ENCODE data around the gene CD36. TPM values are rescaled to one million over a fixed set of nuclear protein-coding genes. Genes with fewer than 3 reads are reported as not detected.

CD36 gene
- total RNA-seq, 1 experiment from 2014 or later = 0.32 TPM

GRCh38 chr7:80719261-80719660 is 80.8 kb downstream of the CD36 start:
- Histone ChIP-seq H3K79me2 (ENCODE audit: insufficient read depth, low read length) (no peaks in the 10 kb centered on the region), H3K4me2 (ENCODE audit: low read length) (no peak overlapping the region), H2AFZ (ENCODE audit: low read depth, low read length, poor library complexity, severe bottlenecking) (no peak overlapping the region), H3K9me3 (ENCODE audit: control insufficient read depth in 1 of 2, insufficient read depth in 1 of 2, low read depth in 1 of 2, low read length in 2 of 2) (no peaks in the 10 kb centered on the region), H3K27me3 (ENCODE audit: insufficient read depth, low read length) (no peaks in the 10 kb centered on the region), H3K9ac (ENCODE audit: low read length) (no peak overlapping the region), H3K9me2 (ENCODE audit: insufficient read depth) (no peaks in the 10 kb centered on the region), H3K27ac (ENCODE audit: low read depth, low read length) (no peak overlapping the region), H4K20me1 (ENCODE audit: insufficient read depth) (no peaks in the 10 kb centered on the region), H3K4me3 (replicated peaks in 1 of 2; ENCODE audit: low read depth in 1 of 2, low read length in 2 of 2) (no peak overlapping the region), H3K36me3 (ENCODE audit: control insufficient read depth in 1 of 2, insufficient read depth in 2 of 2, low read length in 2 of 2) (no peaks in the 10 kb centered on the region), H3K4me1 (ENCODE audit: control insufficient read depth in 1 of 2, insufficient read depth in 2 of 2, low read length in 2 of 2) (peaks cover 27 to 35% of the 10 kb centered on the region in 2 experiments)
- CTCF ChIA-PET = no interaction called here
- POLR2A ChIA-PET = no interaction called here
- no TSS peak for BruUV-seq (replicated peaks)
- TF ChIP-seq YY1 (IDR thresholded peaks at IDR 0.05; ENCODE audit: extremely low read depth, insufficient replicate concordance, low read depth, low read length) (no peak), CEBPB (IDR thresholded peaks at IDR 0.05; ENCODE audit: low read depth) (no peak), JUND (IDR thresholded peaks at IDR 0.05) (no peak), CTCF (IDR thresholded peaks at IDR 0.05 in 2 of 3, conservative IDR thresholded peaks at IDR 0.05 in 1 of 3; ENCODE audit: borderline replicate concordance in 1 of 3, insufficient read depth in 1 of 3, low read depth in 2 of 3, low read length in 2 of 3) (no peak), ZNF274 (IDR thresholded peaks at IDR 0.05; ENCODE audit: low read depth, low read length) (no peak), POLR2AphosphoS5 (IDR thresholded peaks at IDR 0.05; ENCODE audit: low read depth, low read length) (no peak), EGR1 (IDR thresholded peaks at IDR 0.05; ENCODE audit: low read depth) (no peak)
- no peak for DNase-seq (ENCODE audit: low read depth, low spot score)
- RAD21 ChIA-PET (ENCODE audit: low non-redundant PET in 1 of 2, low total read pairs in 2 of 2, uncharacterized antibody in 2 of 2, unreplicated experiment in 2 of 2) = no interaction called here
- ATAC-seq = no peak
- intact Hi-C loops (cut with micrococcal nuclease) = no loop called here

GRCh38 chr7:80720146-80720545 is 81.7 kb downstream of the CD36 start:
- POLR2A ChIA-PET = no interaction called here

More at GRCh38 chr7:80720146-80720545, 81.7 kb downstream of the CD36 start:
- DNase-seq (ENCODE audit: low read depth, low spot score) = no peak
- H4K20me1 ChIP-seq (ENCODE audit: insufficient read depth) = no peaks in the 10 kb centered on the region
- intact Hi-C loops (cut with micrococcal nuclease) = loop anchor here (10.0 kb wide), 2 partner anchors 185 to 355 kb away; no protein-coding TSS in a partner anchor
- no peak overlapping the region for H3K4me3 ChIP-seq (replicated peaks in 1 of 2; ENCODE audit: low read depth in 1 of 2, low read length in 2 of 2)
- BruUV-seq (replicated peaks) = no TSS peak
- H3K79me2 ChIP-seq (ENCODE audit: insufficient read depth, low read length) = no peaks in the 10 kb centered on the region
- H2AFZ ChIP-seq (ENCODE audit: low read depth, low read length, poor library complexity, severe bottlenecking) = peak overlapping the region; percentile 19
- ATAC-seq = no peak
- H3K36me3 ChIP-seq (ENCODE audit: control insufficient read depth in 1 of 2, insufficient read depth in 2 of 2, low read length in 2 of 2) = no peaks in the 10 kb centered on the region
- CTCF ChIA-PET = no interaction called here
- no peak overlapping the region for H3K27ac ChIP-seq (ENCODE audit: low read depth, low read length)
- no peaks in the 10 kb centered on the region for H3K9me3 ChIP-seq (ENCODE audit: control insufficient read depth in 1 of 2, insufficient read depth in 1 of 2, low read depth in 1 of 2, low read length in 2 of 2)
- RAD21 ChIA-PET (ENCODE audit: low non-redundant PET in 1 of 2, low total read pairs in 2 of 2, uncharacterized antibody in 2 of 2, unreplicated experiment in 2 of 2) = no interaction called here
- no peak for TF ChIP-seq SRF (IDR thresholded peaks at IDR 0.05; ENCODE audit: low read depth)
- no peak for TF ChIP-seq POLR2A (IDR thresholded peaks at IDR 0.05; ENCODE audit: borderline replicate concordance, extremely low read depth, insufficient read depth, insufficient read length)
- no peak for TF ChIP-seq MAX (IDR thresholded peaks at IDR 0.05)
- TF ChIP-seq ZFX (IDR thresholded peaks at IDR 0.05) = no peak
- TF ChIP-seq SP1 (IDR thresholded peaks at IDR 0.05; ENCODE audit: low read depth) = no peak
- no peak for TF ChIP-seq ATF3 (IDR thresholded peaks at IDR 0.05)
- no peak for TF ChIP-seq ZNF274 (IDR thresholded peaks at IDR 0.05; ENCODE audit: low read depth, low read length)
- no peak for TF ChIP-seq CEBPB (IDR thresholded peaks at IDR 0.05; ENCODE audit: low read depth)
- TF ChIP-seq FOSL1 (IDR thresholded peaks at IDR 0.05; ENCODE audit: low read depth) = no peak
- TF ChIP-seq CBX3 (IDR thresholded peaks at IDR 0.05; ENCODE audit: low read depth) = no peak
- no peak for TF ChIP-seq ELF1 (IDR thresholded peaks at IDR 0.05; ENCODE audit: borderline replicate concordance, low read depth)
- no peak for TF ChIP-seq ZBTB33 (IDR thresholded peaks at IDR 0.05; ENCODE audit: extremely low read depth, insufficient replicate concordance, low read length)
- no peaks in the 10 kb centered on the region for H3K27me3 ChIP-seq (ENCODE audit: insufficient read depth, low read length)
- H3K9ac ChIP-seq (ENCODE audit: low read length) = no peak overlapping the region
- peaks cover 31 to 44% of the 10 kb centered on the region in 2 experiments for H3K4me1 ChIP-seq (ENCODE audit: control insufficient read depth in 1 of 2, insufficient read depth in 2 of 2, low read length in 2 of 2)
- H3K9me2 ChIP-seq (ENCODE audit: insufficient read depth) = no peaks in the 10 kb centered on the region
- H3K4me2 ChIP-seq (ENCODE audit: low read length) = no peak overlapping the region
